HCT116 (cell line): Measurements from ENCODE around the gene TTYH3. TPM values are rescaled to one million over a fixed set of nuclear protein-coding genes. Genes with fewer than 3 reads are reported as not detected.
"Not testable (repeated sequence)": the region's sequence is repeated elsewhere in the genome, so short reads cannot be mapped to it uniquely, and the experiment has no call there.

Experiments used
- ATAC-seq: fragments of 200-7000 bp; cut with Tn5 transposase; 2 replicates; pipeline ENCODE4 v1.9.1; 2020; ENCODE audit warnings: mild to moderate bottlenecking, moderate library complexity
- BruUV-seq: library from RNA; stranded (reverse); fragments of 400-500 nt; replicated peaks from 2 replicates; lab custom pipeline; 2021; lab: Mats Ljungman, UMichigan
- CTCF ChIA-PET: fragments of 300-600 bp; sonication (Branson Sonifier 250); formaldehyde crosslinking; loops from one replicate; lab custom pipeline; 2021; ENCODE audit warnings: antibody characterized with exemption; lab: Charles Lee
- POLR2A ChIA-PET: fragments of 300-600, 350-600 bp; sonication (Branson Sonifier 250); formaldehyde crosslinking; loops from one replicate; lab custom pipeline; 2021; ENCODE audit warnings: antibody characterized with exemption; lab: Charles Lee
- RAD21 ChIA-PET, 2 experiments: fragments of 300-600 bp; sonication (Branson Sonifier 250); formaldehyde crosslinking; loops; one replicate each; lab custom pipeline; 2023; ENCODE audit warnings: low total read pairs in 2 of 2; ENCODE audit not compliant: uncharacterized antibody in 2 of 2, unreplicated experiment in 2 of 2, low non-redundant PET in 1 of 2; lab: Charles Lee
- DNase-seq: peaks from one replicate; pipeline ENCODE4 v3.0.0-alpha.2; 2010; ENCODE audit warnings: low read depth, low spot score
- H2AFZ ChIP-seq: fragments of 200-600 bp; shearing (Covaris generic), sonication (generic); 2 replicates; pipeline ENCODE4 v1.6.1; 2017; ENCODE audit warnings: low read depth, mixed run types, mixed read lengths, antibody characterized with exemption, low read length; ENCODE audit not compliant: poor library complexity, severe bottlenecking
- H3K27ac ChIP-seq: 2 replicates; pipeline ENCODE4 v1.5.1; 2012; ENCODE audit warnings: low read depth, low read length
- H3K27me3 ChIP-seq: fragments of 200-600 bp; sonication (generic); 2 replicates; pipeline ENCODE4 v1.6.1; 2016; ENCODE audit warnings: mixed run types, low read length, mixed read lengths; ENCODE audit not compliant: insufficient read depth
- H3K36me3 ChIP-seq, 2 experiments: fragments of 200-500 bp in 1 of 2; fragments of 200-600 bp in 1 of 2; sonication (Bioruptor generic) in 1 of 2; sonication (generic) in 1 of 2; 2 replicates each; pipeline versions ENCODE4 v1.5.1 to v1.6.1; 2014 to 2016; ENCODE audit warnings: low read length in 2 of 2, inconsistent platforms in 1 of 2, mixed read lengths in 1 of 2, mixed run types in 1 of 2; ENCODE audit not compliant: insufficient read depth in 2 of 2, control insufficient read depth in 1 of 2
- H3K4me1 ChIP-seq, 2 experiments: fragments of 200-600 bp in 1 of 2; sonication (generic) in 1 of 2; 2 replicates each; pipeline versions ENCODE4 v1.5.1 to v1.6.1; 2012 to 2017; ENCODE audit warnings: low read length in 2 of 2, inconsistent platforms in 1 of 2, mild to moderate bottlenecking in 1 of 2, mixed read lengths in 1 of 2, mixed run types in 1 of 2, moderate library complexity in 1 of 2; ENCODE audit not compliant: insufficient read depth in 2 of 2, control insufficient read depth in 1 of 2
- H3K4me2 ChIP-seq: fragments of 200-600 bp; sonication (generic); 2 replicates; pipeline ENCODE4 v1.6.1; 2017; ENCODE audit warnings: mixed run types, low read length, mixed read lengths
- H3K4me3 ChIP-seq, 2 experiments: fragments of 200-600 bp in 1 of 2; sonication (generic) in 1 of 2; replicated peaks in 1 of 2; 2 replicates each; pipeline ENCODE4 v1.5.1; 2011 to 2016; ENCODE audit warnings: low read length in 2 of 2, control low read depth in 1 of 2, low read depth in 1 of 2, mild to moderate bottlenecking in 1 of 2, mixed read lengths in 1 of 2, mixed run types in 1 of 2
- H3K79me2 ChIP-seq: fragments of 200-600 bp; sonication (generic); 2 replicates; pipeline ENCODE4 v1.6.1; 2017; ENCODE audit warnings: mild to moderate bottlenecking, mixed run types, low read length, moderate library complexity, mixed read lengths; ENCODE audit not compliant: insufficient read depth
- H3K9ac ChIP-seq: fragments of 200-600 bp; sonication (generic); 2 replicates; pipeline ENCODE4 v1.6.1; 2016; ENCODE audit warnings: low read length, mixed read lengths
- H3K9me2 ChIP-seq: fragments of 200-600 bp; sonication (generic), shearing (Covaris generic); 2 replicates; pipeline ENCODE4 v1.6.1; 2017; ENCODE audit warnings: mixed run types, mild to moderate bottlenecking, moderate library complexity; ENCODE audit not compliant: insufficient read depth
- H3K9me3 ChIP-seq, 2 experiments: fragments of 200-500 bp in 1 of 2; fragments of 200-600 bp in 1 of 2; sonication (Bioruptor generic) in 1 of 2; sonication (generic) in 1 of 2; 2 replicates each; pipeline ENCODE4 v1.6.1; 2014 to 2017; ENCODE audit warnings: low read length in 2 of 2, mixed read lengths in 2 of 2, inconsistent platforms in 1 of 2, low read depth in 1 of 2, mild to moderate bottlenecking in 1 of 2, mixed run types in 1 of 2, moderate library complexity in 1 of 2; ENCODE audit not compliant: control insufficient read depth in 1 of 2, insufficient read depth in 1 of 2
- H4K20me1 ChIP-seq: fragments of 200-600 bp; sonication (generic), shearing (Covaris generic); 2 replicates; pipeline ENCODE4 v1.6.1; 2017; ENCODE audit warnings: mixed run types, mild to moderate bottlenecking, moderate library complexity; ENCODE audit not compliant: insufficient read depth
- JUND ChIP-seq: IDR thresholded peaks from 2 replicates; pipeline ENCODE4 v1.6.1; 2012
- RAD21 ChIP-seq: IDR thresholded peaks from 2 replicates; pipeline ENCODE4 v1.6.1; 2012; ENCODE audit warnings: low read depth, mild to moderate bottlenecking
- SP1 ChIP-seq: IDR thresholded peaks from 2 replicates; pipeline ENCODE4 v1.6.1; 2012; ENCODE audit warnings: low read depth
- ZFX ChIP-seq: fragments of 450-650 bp; IDR thresholded peaks from 2 replicates; pipeline ENCODE4 v1.6.1; 2017
- intact Hi-C: fragments of 100-400 bp; cut with micrococcal nuclease; formaldehyde crosslinking; loops from 2 replicates; pipeline ENCODE4 v1.10.0; 2022
- total RNA-seq: library from RNA; stranded (reverse); gene quantifications from one replicate; pipeline ENCODE4 v1.2.1, GENCODE V29; 2021; ENCODE audit not compliant: unreplicated experiment

Gene TTYH3
- total RNA-seq, 1 experiment from 2014 or later: 40.3 TPM

DNA sequence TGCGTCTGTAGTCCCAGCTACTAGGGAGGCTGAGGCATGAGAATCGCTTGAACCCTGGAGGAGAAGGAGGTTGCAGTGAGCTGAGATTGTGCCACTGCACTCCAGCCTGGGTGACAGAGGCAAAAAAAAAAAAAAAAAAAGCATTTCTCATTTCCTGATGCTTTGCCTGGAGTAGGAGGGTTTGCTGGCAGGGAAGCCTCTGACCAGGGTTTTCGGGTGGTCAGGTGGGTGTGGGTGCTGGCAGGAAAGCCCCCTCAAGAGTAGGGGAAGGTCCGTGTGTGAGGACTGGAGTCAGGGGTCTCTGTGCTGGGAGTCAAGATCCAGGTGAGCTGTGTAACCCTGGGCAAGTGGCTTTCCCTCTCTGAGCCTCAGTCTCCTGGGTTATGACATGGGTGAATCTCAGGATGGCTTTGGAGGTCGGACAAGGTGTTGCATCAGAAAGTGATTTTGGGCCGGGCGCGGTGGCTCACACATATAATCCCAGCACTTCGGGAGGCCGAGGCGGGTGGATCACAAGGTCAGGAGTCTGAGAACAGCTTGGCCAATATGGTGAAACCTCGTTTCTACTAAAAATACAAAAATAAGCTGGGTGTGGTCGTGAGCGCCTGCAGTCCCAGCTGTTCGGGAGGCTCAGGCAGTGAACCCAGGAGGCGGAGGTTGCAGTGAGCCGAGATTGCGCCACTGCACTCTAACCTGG lies 59.4 kb downstream of the TTYH3 start:
- H3K36me3 ChIP-seq: no peaks in the 10 kb centered on the region
- H3K79me2 ChIP-seq: no peaks in the 10 kb centered on the region
- H3K4me3 ChIP-seq: no peak overlapping the region
- H3K9me2 ChIP-seq: no peaks in the 10 kb centered on the region
- no peak overlapping the region for H3K27ac ChIP-seq
- peaks cover 10 to 23% of the 10 kb centered on the region in 2 experiments; a peak in 3 of 4 replicates for H3K4me1 ChIP-seq
- H3K27me3 ChIP-seq: no peaks in the 10 kb centered on the region
- TF ChIP-seq RAD21 (no peak), ZFX (no peak), JUND (no peak), SP1 (no peak)
- H3K9me3 ChIP-seq: no peaks in the 10 kb centered on the region
- intact Hi-C loops: no loop called here
- no peak overlapping the region for H3K4me2 ChIP-seq
- ChIA-PET POLR2A (no interaction called here), CTCF (no interaction called here), RAD21 (no interaction called here)
- no peak overlapping the region for H3K9ac ChIP-seq
- no peak overlapping the region for H2AFZ ChIP-seq
- DNase-seq: no peak
- H4K20me1 ChIP-seq: no peaks in the 10 kb centered on the region
- no peak for ATAC-seq
- no TSS peak for BruUV-seq

DNA sequence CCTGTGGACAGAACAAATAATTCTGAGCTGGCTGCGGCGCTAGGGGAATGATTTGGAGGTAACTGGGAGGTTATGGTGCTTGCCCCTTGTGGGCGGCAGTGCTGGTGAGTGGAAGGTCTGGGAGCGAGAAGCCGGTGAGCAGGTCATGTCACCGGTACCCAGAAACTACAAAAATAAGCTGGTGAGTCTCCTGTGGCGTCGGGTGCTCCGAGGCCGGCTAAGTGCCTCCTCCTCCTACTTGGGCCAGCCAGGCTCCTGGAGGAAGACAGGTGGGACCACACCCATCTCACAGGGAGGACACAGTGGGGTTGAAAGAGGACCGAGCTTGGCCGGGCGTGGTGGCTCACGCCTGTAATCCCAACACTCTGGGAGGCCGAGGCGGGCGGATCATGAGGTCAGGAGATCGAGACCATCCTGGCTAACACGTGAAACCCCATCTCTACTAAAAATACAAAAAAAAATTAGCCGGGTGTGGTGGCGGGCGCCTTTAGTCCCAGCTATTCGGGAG lies 60.2 kb downstream of the TTYH3 start:
- H3K27me3 ChIP-seq, POLR2A ChIA-PET, DNase-seq, H3K4me3 ChIP-seq, H3K27ac ChIP-seq, H3K9ac ChIP-seq, H3K9me2 ChIP-seq, H3K9me3 ChIP-seq, ATAC-seq, BruUV-seq, H4K20me1 ChIP-seq, RAD21 ChIA-PET, H2AFZ ChIP-seq, intact Hi-C loops, H3K4me2 ChIP-seq, H3K36me3 ChIP-seq, H3K79me2 ChIP-seq: not testable (repeated sequence)
- CTCF ChIA-PET: interaction anchor here (0.6 kb wide), 1 partner anchor 21 kb away, joined by 3 read pairs; no protein-coding TSS in a partner anchor
- H3K4me1 ChIP-seq: peaks cover 10 to 23% of the 10 kb centered on the region in 2 experiments; a peak in 3 of 4 replicates
